Measurements from ENCODE around the gene DAPK1.

- TF ChIP-seq CTCF (IDR thresholded peaks at IDR 0.05): no peak
- no peak for TF ChIP-seq POLR2A (IDR thresholded peaks at IDR 0.05)
Observed at GRCh38 chr9:87556039-87556438, 58.4 kb downstream of the DAPK1 start.
